H54 (cell line): Measurements from ENCODE around the gene KRTAP19-2.

Experiments
- DNase-seq: peaks from one replicate; pipeline ENCODE4 v3.0.0; 2011; ENCODE audit warnings: low spot score, mixed read lengths; ENCODE audit not compliant: insufficient read length
- FAIRE-seq: peaks from 3 replicates; lab custom pipeline; 2011; peaks lifted over from hg19 to GRCh38; lab: Jason Lieb, UNC
- POLR2A ChIP-seq: IDR thresholded peaks from 2 replicates; pipeline ENCODE4 v1.6.1; 2011; ENCODE audit warnings: low read depth, mild to moderate bottlenecking, low read length

KRTAP19-2 gene

GRCh38 chr21:30448514-30448913, 38.7 kb downstream of the KRTAP19-2 start:
- FAIRE-seq (no peak), DNase-seq (no peak)
- no peak for TF ChIP-seq POLR2A

GRCh38 chr21:30447056-30447455, 40.2 kb downstream of the KRTAP19-2 start:
- no peak for TF ChIP-seq POLR2A
- DNase-seq = no peak
- no peak for FAIRE-seq

- no peak for TF ChIP-seq POLR2A
- no peak for FAIRE-seq
- no peak for DNase-seq
Observed at GRCh38 chr21:30444204-30444603, 43.0 kb downstream of the KRTAP19-2 start.

- FAIRE-seq (no peak), DNase-seq (no peak)
- no peak for TF ChIP-seq POLR2A
Observed at GRCh38 chr21:30443226-30443625, 44.0 kb downstream of the KRTAP19-2 start.

GRCh38 chr21:30439975-30440374, 47.3 kb downstream of the KRTAP19-2 start, which contains the start of gene KRTAP15-1:
TSS of gene KRTAP15-1 (plus strand) at chr21:30440275. CDS start at chr21:30440328, 53 bp downstream.
- TF ChIP-seq POLR2A = no peak
- FAIRE-seq (no peak), DNase-seq (no peak)
